ENCODE data around the gene AKAP7.

Gene AKAP7

DNA sequence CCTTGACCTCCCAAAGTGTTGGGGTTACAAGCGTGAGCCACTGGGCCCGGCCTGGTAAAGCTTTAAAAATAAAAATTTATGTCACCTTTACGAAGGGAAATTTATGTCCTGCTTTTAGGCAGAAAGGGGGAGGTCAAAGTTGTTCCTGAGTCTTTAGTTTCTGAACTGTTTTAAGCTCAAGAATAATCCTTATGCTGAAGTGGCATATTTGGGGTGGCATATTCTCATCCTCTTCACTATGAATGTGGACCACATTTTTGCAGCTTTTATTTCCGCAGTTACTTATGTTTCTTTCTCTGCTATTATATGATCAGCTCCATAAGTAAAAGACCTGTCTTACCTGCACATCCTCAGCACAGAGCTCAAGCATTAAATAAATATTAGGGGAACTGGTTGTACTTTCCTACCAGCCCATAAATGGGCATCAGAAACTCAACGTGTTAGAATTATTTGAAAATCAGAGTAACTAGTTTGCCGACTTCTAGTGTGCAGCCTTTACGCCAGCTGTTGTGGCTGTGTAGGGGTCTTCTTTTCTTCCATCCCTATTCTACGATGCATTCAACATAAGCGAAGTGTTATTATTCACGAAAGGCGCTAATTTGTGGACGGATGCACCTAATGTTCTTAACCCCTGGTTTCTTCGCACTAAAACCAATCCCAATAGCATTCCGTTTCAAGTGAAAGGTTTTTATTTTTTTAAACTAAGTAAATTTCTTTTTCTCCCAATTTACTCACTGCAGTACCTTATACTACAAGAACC lies 867 bp upstream of the AKAP7 start:
- DNase-seq: no peak

DNA sequence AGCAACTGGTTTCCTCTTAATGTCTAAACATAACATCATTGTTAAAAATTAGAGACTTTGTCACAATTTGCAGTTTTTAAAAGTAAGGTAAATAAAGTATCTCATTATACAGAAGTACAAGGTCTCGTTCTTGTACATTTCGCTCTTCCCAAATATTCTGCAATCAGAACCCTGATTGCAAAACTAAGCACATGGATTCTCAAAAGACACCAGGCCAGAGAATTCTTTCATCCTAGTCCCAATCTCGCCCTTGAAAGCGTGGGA lies 355 bp upstream of the AKAP7 start:
- DNase-seq: no peak

DNA sequence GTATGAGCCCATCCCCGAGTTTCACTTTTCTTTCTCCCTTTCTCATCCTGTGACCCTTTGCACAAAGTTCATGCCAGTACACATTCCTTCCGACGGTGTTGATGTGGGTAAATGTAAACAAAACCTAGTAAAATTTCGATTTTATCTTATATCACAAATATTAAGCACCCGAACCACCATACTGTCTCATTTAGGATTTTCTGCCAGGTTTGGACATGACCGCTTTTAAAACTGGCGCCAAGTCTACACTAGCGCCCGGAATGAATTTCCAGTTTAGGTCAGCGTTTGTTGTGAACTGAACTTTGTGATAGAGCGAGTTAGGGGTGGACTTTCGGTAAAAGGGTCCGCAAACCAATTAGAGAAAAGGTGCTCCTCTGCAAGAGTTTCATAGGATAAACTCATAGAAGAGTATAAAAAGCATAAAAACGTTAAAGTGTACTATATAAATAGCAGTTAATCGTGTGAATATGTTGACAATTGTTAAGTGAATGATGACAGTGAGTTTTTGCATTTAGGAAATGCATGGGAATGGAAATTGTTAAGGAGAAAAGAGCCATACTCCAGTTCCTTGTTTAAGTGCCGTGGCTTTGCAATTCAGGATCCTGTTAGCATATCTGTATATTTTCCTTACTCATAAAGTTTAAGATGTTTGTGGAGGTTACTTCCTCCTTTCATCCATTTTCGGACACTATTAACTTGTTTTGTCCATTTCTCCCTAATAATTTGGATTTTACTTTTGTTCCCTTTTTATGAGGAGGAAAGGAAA lies 937 bp downstream of the AKAP7 start:
- DNase-seq: no peak

DNA sequence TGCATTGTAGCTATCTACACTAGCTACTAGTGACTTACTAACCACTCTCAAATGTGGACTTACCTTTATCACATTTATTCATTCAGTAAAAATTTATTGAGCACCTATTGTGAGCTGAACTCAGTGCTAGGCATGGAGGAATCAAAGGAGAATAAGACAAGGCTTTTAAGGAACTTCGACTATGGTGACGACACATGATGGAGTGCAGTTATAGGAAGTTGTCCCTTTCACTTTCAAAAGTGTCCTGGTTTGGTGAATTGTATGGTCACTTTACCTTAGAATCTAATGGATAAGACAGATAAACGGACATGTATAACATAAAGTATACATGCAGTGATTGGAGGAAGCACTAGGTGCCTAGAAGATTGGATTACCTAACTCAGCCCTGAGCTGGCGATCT lies 4.3 kb downstream of the AKAP7 start:
- DNase-seq: no peak

DNA sequence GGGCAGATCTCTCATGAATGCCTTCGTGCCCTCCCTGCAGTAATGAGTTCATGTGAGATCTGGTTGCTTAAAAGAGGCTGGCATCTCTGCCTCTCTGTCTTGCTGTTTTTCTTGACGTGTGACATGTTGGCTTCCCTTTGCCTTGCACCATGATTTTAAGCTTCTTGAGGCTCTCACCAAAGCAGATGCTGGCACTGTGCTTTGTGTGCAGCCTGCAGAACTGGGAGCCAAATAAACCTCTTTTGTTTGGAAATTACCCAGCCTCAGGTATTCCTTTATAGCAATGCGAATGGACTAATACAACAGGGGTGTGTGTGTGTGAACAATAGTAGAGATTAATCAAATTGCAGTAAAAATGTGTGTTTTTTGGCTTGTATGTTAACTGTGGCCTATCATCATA lies 8.1 kb downstream of the AKAP7 start:
- no peak for DNase-seq

DNA sequence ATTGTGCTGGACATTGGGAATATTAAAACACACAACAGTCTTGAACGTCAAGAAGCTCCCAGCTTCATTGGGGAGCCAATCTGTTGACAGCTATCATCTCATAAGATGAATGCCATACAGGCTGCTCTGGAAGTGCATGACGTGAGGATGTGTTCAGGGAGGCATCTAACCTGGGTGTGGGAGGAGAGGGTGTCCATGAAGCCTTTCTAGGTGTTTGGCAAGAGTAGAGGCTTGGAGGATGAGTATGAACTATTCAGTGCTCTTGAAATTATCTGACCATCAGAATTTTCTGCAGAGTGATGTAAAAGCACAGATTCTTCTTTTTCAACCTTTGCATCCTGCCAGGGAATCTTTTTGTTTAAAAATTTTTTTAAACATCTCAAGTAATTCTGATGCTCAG lies 11.6 kb downstream of the AKAP7 start:
- no peak for DNase-seq

DNA sequence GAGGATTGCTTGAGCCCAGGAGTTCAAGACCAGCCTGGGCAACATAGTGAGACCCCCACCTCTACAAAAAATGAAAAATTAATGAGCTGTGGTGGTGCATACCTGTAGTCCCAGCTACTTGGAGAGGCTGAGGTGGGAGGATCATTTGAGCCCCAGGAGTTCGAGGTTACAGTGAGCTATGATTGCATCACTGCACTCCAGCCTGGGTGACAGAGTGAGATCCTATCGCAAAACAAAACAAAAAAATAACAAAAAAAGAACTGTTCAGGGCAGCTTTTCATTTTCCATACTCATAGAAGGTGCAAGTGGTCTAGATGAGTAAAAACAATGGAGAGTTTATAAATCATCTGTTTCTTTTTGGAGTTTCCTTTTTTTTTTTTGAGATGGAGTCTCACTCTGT lies 21.1 kb downstream of the AKAP7 start:
- DNase-seq: no peak

DNA sequence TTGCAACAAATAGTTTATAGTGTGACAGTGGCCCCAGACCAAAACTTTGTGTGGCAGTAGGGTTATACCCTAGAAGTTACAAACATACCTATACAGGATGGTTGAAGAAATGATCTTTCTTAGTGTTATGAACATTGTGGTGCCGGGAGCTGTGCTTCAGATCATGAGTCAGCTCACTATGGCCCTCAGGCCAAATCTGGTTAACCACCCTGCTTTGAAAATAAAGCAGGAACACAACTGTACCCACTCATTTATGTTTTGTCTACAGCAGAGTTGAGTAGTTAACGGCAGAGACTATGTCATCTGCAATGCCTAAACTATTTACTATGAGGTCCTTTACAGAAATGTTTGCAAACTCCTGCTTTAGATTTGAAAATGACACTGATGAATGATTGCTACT lies 24.3 kb downstream of the AKAP7 start:
- no peak for DNase-seq

DNA sequence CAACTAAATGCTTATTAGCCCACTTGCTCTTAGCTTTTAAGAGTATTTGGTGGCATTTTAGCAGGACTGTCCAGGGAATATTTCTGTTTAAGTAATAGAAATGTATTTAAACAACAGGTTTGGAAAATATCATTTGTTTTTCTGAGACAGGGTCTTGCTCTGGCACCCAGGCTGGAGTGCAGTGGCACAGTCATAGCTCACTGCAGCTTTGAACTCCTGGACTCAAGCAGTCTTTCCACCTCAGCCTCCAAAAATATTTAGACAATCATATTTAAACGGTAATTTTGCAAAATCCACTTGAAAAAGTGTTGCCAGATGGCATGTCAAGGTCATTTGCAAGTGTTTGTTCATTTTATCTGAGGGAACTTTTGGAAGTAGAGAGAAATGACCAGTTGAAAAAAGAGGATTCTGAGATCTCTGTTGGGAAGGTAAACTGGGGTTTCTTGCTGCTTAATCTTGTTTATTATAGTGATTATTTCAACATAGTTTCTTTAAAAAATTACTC lies 25.0 kb downstream of the AKAP7 start:
- no peak for DNase-seq

DNA sequence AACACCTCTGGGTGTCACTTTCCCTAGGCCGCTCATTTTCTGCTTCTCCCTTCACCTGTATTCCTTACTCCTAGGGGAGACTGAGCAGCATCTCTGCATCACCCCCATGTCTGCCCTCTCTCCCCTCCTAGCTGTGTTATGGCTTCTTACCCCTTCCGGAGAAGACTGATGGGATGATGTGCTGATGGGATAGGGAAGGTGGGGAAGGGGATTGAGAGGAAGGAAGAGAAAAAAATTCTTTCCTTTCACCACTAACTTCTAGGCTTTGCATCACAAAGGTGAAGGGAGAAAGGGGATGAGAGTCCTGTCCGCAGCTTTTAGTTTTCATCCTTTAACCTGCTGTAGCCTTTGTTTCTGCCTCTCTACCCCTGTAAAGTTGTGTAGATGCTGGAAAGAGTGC lies 26.7 kb downstream of the AKAP7 start:
- DNase-seq: no peak

DNA sequence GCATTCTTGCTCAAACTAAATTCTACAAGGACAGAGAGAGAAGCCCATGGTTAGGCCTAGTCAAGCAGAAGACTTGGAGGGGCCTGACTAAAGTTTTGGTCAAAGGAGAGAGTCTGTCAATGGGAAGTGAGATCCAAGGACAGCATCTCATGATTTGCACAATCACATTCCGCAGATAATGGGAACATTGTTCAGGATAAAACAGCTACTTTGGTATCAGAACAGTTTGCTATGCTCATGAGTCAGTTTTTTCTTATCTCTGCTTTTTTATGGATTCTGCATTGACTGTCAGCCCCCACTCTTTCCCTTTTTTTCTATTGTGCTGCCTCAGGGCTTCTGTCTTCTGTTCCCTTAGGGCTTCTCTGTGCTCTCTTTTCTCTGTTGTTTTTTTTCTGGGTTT lies 28.6 kb downstream of the AKAP7 start:
- no peak for DNase-seq

DNA sequence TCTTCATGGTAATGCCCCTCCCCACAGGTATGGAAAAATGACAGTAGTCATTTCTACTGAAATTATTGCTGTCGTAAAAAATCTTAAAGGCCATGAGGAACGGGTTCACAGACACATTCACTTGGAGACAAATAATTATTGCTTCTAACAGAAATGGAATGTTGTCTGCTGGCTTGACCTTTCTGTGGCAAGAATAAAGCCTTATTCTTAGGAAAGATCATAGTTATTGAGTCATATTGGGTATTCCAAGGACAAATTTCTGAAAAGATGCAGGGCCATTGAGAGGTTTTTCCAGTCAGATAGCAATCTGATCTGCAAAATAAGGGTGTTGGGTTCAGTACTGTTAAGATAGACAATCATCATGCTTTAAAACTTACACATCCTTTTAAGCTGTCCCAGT lies 29.2 kb downstream of the AKAP7 start:
- DNase-seq: no peak

DNA sequence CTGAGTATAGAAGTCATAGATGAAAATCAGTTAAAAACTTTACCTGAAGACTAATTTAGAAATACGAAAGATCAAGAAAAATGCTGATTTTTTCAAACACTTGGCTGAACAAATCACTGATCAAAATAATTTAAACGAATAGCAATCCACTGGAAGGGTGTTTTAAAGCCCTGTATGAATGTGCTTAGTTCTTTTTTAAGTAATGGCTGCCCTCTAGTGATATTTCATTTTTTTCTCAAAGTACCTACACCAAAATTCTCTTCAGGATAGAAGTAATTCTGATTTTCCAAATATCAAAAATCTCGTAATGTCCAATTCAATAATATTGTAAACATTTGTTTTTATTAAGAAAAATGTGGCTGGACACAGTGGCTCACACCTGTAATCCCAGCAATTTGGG lies 32.5 kb downstream of the AKAP7 start:
- no peak for DNase-seq

DNA sequence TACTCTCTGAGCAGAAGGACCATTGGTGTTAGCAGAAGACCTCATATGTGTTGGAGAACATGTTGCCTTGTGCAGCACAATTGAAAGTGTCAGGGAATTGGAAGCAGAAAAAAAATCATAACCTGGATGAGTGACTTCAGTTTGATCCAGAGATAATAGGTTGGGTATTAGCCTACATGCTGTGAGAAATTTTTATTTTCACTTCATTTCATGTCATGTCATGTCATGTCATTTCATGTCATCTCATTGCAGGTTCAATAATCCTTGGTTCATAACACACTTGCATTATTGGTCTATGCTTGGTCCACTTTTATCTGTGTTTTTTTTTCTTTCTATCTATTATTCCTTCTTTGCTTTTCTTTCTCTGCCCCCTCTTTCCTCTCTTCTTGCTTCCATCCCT lies 34.3 kb downstream of the AKAP7 start:
- no peak for DNase-seq

DNA sequence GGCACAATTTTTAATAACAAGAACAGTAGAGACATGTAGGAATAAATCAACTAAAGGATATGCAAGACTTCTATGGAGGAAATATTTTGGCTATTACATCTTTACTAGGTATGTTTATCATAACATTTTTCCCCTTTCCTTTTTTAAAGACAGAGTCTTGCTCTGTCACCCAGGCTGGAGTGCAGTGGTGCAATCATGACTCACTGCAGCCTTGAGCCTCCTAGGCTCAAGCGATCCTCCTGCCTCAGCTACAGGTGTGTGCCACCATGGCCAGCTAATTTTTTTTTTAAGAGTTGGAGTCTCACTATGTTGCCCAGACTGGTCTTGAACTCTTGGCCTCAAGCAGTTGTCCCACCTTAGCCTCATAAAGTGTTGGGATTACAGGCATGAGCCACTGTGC lies 37.0 kb downstream of the AKAP7 start:
- DNase-seq: no peak

DNA sequence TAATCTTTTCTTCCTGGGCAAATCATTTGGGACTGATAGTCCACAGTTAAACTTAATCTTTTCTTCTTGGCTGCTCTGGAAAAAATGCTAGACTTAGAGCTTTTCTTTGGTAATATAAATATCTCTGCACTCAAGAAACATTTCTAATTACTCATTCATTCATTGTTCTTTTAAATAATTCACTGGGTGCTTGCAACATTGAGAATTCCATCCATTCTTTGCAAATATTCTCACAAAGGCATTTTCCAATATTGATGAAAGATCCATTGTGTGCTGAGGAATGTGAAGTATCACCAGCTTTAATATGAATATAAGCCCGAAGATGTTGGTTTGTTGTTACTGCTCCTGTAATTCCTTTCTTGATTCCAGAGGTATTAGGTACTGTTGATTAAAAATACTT lies 38.4 kb downstream of the AKAP7 start:
- no peak for DNase-seq

DNA sequence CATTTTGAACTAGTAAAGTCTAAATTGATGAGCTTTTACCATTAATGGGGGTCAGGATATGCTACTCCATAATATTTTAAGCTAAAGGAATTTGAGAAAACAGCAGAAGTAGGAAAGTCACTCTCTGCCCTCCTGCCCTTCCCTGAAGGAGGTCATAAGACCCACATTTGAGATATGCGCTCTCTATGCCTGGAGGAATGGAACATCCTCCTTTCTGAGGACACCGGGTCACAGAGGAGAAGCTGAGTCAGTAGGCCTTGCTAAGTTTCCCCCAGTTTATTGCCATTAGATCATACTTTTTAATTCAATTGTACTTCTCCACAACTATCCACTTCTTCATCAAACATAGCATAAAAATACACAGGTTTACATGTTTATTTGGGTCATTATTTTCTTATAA lies 40.3 kb downstream of the AKAP7 start:
- no peak for DNase-seq

DNA sequence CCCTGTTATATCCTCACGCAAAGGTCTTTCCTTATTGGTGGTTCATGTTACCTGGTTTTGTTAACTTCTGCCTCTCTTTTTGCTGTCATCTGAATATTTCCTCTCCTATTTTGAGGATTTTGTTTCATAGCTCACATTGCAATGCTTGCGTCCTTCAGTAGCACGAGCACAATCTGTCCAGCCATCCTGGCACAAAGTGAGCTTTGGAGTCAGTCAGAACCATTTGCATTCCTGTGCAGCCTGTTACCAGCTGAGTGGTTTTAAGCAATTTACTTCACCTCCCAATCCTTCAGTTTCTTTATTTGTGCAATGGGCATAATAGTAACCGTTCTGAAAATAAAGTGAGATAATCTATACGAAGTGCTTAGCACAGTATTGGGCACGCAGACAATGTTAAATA lies 42.7 kb downstream of the AKAP7 start:
- DNase-seq: no peak

DNA sequence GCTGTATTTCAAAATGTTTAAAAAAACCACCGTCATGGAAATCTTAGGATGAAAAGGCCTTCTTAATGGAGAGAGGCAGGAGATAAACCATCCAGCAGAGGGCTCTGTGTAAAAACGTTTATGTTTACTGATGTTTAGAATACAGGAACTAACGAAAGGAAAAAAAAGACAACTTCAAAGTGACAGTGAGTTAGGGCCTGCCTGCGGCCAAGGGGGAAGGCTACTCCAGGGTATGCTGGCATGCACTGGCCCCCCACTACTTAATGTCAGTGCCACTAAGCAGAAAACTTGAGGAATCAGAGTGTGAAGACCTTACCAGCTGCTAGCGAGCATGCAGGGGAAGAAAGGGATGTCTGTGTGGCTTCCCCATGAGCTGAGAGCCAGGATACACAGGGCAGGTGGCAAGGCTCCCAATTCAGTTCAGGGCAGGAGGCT lies 47.7 kb downstream of the AKAP7 start:
- peak; percentile 42 for DNase-seq

DNA sequence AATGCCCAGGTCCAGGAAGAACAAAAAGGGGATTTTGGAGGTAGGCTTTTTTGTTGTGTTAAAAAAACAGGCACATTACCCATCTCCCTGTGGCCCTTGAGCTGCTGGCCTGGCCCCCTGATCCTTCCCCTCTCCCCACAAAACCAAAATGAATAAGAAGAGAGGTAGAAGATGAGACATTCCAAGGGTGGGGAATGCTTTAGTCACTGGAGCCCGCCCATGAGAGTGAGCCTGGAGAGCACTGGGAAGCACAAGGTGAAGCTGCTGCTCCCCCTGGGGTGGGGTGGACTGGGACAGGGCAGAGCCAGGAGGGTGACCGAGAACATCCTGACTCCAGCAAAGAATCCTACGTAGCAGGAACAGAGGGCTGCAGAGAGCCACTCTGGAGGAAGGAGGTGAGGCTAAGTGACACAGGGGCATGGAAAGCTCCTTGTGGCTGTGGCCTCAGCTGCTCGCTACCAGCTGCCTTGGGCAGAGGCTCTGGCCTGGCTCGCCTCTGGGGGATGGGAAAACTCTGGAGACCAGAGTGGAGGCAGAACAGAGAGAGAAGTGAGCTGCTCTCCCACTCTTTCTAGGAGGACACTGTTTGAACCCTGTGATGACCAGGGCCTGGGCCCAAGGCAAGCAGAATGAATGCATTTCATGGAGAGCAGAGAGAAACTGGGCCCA lies 48.3 kb downstream of the AKAP7 start:
- DNase-seq: no peak

DNA sequence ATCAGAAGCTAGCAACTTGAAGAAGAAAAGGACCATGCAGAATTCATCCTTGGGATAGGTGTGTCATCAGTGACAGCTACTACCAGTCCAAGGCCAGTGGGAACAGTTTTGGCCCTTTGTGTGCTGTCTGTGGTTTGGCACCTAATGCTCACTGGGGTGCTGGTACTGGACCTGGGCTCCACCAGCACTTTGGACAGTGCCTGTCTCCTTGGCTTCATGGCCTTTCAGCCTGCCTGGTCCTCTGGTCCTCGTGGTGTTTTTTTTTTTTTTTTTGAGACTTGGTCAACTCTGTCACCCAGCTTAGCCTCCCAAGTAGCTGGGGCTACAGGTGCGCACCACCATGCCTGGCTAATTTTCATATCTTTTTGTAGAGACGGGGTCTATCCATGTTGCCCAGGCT lies 56.3 kb downstream of the AKAP7 start:
- DNase-seq: no peak

DNA sequence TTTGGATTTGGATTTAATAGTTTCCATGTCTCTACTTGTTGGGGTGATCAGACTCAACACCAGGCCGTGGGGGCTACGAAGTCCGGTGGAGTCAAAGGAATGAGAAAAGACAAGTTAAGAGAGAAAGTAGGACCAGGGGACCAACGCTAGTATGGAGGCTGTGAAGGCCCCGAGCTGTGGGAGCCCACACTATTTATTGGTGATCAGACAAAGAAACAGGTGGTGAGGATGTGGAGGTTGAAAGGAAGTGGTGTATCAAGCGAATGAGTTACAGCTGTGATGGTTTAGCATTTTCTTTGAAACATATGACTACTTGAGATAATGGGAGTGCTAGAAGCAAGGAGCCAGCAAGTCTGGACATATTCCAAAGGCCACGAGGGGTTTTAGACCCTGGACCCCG lies 62.4 kb downstream of the AKAP7 start:
- DNase-seq: peak; percentile 13

DNA sequence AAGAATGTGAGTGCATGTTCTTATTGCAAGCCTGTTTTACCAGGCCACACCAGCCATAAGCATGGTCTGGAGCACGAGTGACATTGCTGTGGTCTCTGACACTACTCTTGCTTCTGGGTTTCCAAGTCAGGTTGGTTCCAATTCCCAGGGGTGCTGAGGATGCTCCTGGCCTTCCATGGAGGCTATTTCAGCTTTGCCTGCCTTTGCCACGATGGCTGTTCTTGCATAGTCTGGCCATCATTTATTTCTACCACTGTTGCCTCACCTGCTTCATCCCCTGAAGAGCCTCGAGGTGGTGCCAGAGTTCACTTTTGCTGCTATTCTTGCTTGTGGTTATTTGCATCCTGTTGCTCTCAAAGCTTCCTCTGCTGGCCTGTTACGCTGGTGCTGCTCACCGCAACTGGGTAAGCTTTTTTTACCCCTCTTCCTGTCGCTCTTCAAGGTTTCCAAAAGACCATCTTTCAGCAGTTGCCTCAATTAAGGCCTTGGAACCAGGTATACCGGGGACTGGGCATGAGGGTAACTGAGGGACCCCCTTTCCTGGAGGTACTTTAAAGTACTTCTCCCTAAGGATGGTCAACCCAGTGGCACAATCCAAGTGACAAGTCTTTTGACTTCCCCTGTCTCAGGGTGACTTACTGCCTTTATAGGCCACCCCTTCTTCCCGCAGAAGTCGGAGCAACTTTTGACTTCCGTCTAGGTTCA lies 64.5 kb downstream of the AKAP7 start:
- DNase-seq: peak; percentile 85
